GM21737 (cell line): Measurements from ENCODE around the gene CLDN3.
"Not testable (repeated sequence)": the region's sequence is repeated elsewhere in the genome, so short reads cannot be mapped to it uniquely, and the experiment has no call there.

ENCODE experiments used
- ATAC-seq: cut with Tn5 transposase; IDR thresholded peaks from one replicate; pipeline ENCODE4 v1.9.1; 2021; ENCODE audit warnings: mild to moderate bottlenecking, moderate library complexity; ENCODE audit not compliant: unreplicated experiment

The CLDN3 gene

GRCh38 chr7:73738220-73738611 lies 31.9 kb downstream of the CLDN3 start:
- ATAC-seq, result no peak

- ATAC-seq, result no peak
Measured at GRCh38 chr7:73737491-73738219, 32.4 kb downstream of the CLDN3 start.

- ATAC-seq, result no peak
Measured at GRCh38 chr7:73736885-73737284, 33.2 kb downstream of the CLDN3 start.

- no peak for ATAC-seq
Measured at GRCh38 chr7:73735528-73735905, 34.6 kb downstream of the CLDN3 start.

- peak; percentile 38 for ATAC-seq
Measured at GRCh38 chr7:73734619-73735527, 35.2 kb downstream of the CLDN3 start.

GRCh38 chr7:73732397-73732796 lies 37.7 kb downstream of the CLDN3 start:
- ATAC-seq, result no peak

GRCh38 chr7:73730485-73730884 lies 39.6 kb downstream of the CLDN3 start:
- ATAC-seq, result no peak

- no peak for ATAC-seq
Measured at GRCh38 chr7:73728551-73728950, 41.5 kb downstream of the CLDN3 start.

GRCh38 chr7:73727952-73728351 lies 42.1 kb downstream of the CLDN3 start:
- no peak for ATAC-seq

- no peak for ATAC-seq
Measured at GRCh38 chr7:73726083-73726466, 44.0 kb downstream of the CLDN3 start.

GRCh38 chr7:73723813-73724212 lies 46.3 kb downstream of the CLDN3 start:
- ATAC-seq, result no peak

- no peak for ATAC-seq
Measured at GRCh38 chr7:73722785-73723184, 47.3 kb downstream of the CLDN3 start.

- not testable (repeated sequence) for ATAC-seq
Measured at GRCh38 chr7:73722182-73722581, 47.9 kb downstream of the CLDN3 start.

GRCh38 chr7:73721377-73721817 lies 48.7 kb downstream of the CLDN3 start:
- no peak for ATAC-seq

- not testable (repeated sequence) for ATAC-seq
Measured at GRCh38 chr7:73720443-73720842, 49.6 kb downstream of the CLDN3 start.

- no peak for ATAC-seq
Measured at GRCh38 chr7:73719806-73720169, 50.3 kb downstream of the CLDN3 start.
